ENCODE data around the gene GPR45. TPM values are rescaled to one million over a fixed set of nuclear protein-coding genes. Genes with fewer than 3 reads are reported as not detected.

GPR45 gene
- 0.21 and 0.98 TPM in 2 replicates for total RNA-seq (2014; rRNA removed; shearing (Covaris generic))
- polyA plus RNA-seq (2015; cell fraction: cytosol; rRNA removed) = 2.8 TPM in 2 replicates
- polyA plus RNA-seq (2015; cell fraction: nucleus; rRNA removed) = 0.20 and 0.64 TPM in 2 replicates

GRCh38 chr2:105241443-105241842, at the start of gene GPR45:
Gene GPR45, plus strand, starts transcription at chr2:105241743. Its CDS starts 116 bp downstream, at chr2:105241859.
- in situ Hi-C loops (cut with HindIII; ENCODE audit: low pct_unique_long_range_greater_than_20kb, low sequenced_read_pairs) = no loop called here

GRCh38 chr2:105194022-105194675, 47.4 kb upstream of the GPR45 start:
- in situ Hi-C loops (cut with HindIII; ENCODE audit: low pct_unique_long_range_greater_than_20kb, low sequenced_read_pairs) = no loop called here
- no peak for DNase-seq (ENCODE audit: low read depth, low spot score)

More at GRCh38 chr2:105241443-105241842, at the start of gene GPR45:
- DNase-seq (ENCODE audit: low read depth, low spot score) = no peak

GRCh38 chr2:105196651-105197050, 44.9 kb upstream of the GPR45 start:
- DNase-seq (ENCODE audit: low read depth, low spot score) = no peak
- in situ Hi-C loops (cut with HindIII; ENCODE audit: low pct_unique_long_range_greater_than_20kb, low sequenced_read_pairs) = no loop called here

- in situ Hi-C loops (cut with HindIII; ENCODE audit: low pct_unique_long_range_greater_than_20kb, low sequenced_read_pairs) = no loop called here
- DNase-seq (ENCODE audit: low read depth, low spot score) = no peak
Measured at GRCh38 chr2:105215586-105216192, 25.9 kb upstream of the GPR45 start.

GRCh38 chr2:105220604-105221003, 20.9 kb upstream of the GPR45 start:
- no peak for DNase-seq (ENCODE audit: low read depth, low spot score)
- in situ Hi-C loops (cut with HindIII; ENCODE audit: low pct_unique_long_range_greater_than_20kb, low sequenced_read_pairs) = no loop called here

- in situ Hi-C loops (cut with HindIII; ENCODE audit: low pct_unique_long_range_greater_than_20kb, low sequenced_read_pairs) = no loop called here
- no peak for DNase-seq (ENCODE audit: low read depth, low spot score)
Measured at GRCh38 chr2:105224444-105224843, 17.1 kb upstream of the GPR45 start.

- DNase-seq (ENCODE audit: low read depth, low spot score) = no peak
- in situ Hi-C loops (cut with HindIII; ENCODE audit: low pct_unique_long_range_greater_than_20kb, low sequenced_read_pairs) = no loop called here
Measured at GRCh38 chr2:105231232-105231619, 10.3 kb upstream of the GPR45 start.

- peak; percentile 89 for DNase-seq (ENCODE audit: low read depth, low spot score)
- in situ Hi-C loops (cut with HindIII; ENCODE audit: low pct_unique_long_range_greater_than_20kb, low sequenced_read_pairs) = no loop called here
Measured at GRCh38 chr2:105235388-105236059, 6.0 kb upstream of the GPR45 start.

- no peak for DNase-seq (ENCODE audit: low read depth, low spot score)
Measured at GRCh38 chr2:105236060-105236424, 5.5 kb upstream of the GPR45 start.

GRCh38 chr2:105237045-105237765, 4.3 kb upstream of the GPR45 start:
- in situ Hi-C loops (cut with HindIII; ENCODE audit: low pct_unique_long_range_greater_than_20kb, low sequenced_read_pairs) = no loop called here

More at GRCh38 chr2:105236060-105236424, 5.5 kb upstream of the GPR45 start:
- in situ Hi-C loops (cut with HindIII; ENCODE audit: low pct_unique_long_range_greater_than_20kb, low sequenced_read_pairs) = no loop called here

GRCh38 chr2:105238664-105239240, 2.8 kb upstream of the GPR45 start:
- in situ Hi-C loops (cut with HindIII; ENCODE audit: low pct_unique_long_range_greater_than_20kb, low sequenced_read_pairs) = no loop called here
- no peak for DNase-seq (ENCODE audit: low read depth, low spot score)

More at GRCh38 chr2:105237045-105237765, 4.3 kb upstream of the GPR45 start:
- no peak for DNase-seq (ENCODE audit: low read depth, low spot score)

GRCh38 chr2:105239924-105240323, 1.6 kb upstream of the GPR45 start:
- in situ Hi-C loops (cut with HindIII; ENCODE audit: low pct_unique_long_range_greater_than_20kb, low sequenced_read_pairs) = no loop called here
- no peak for DNase-seq (ENCODE audit: low read depth, low spot score)

- in situ Hi-C loops (cut with HindIII; ENCODE audit: low pct_unique_long_range_greater_than_20kb, low sequenced_read_pairs) = no loop called here
- DNase-seq (ENCODE audit: low read depth, low spot score) = no peak
Measured at GRCh38 chr2:105242286-105242993, 897 bp downstream of the GPR45 start.

- peak; percentile 39 for DNase-seq (ENCODE audit: low read depth, low spot score)
- in situ Hi-C loops (cut with HindIII; ENCODE audit: low pct_unique_long_range_greater_than_20kb, low sequenced_read_pairs) = no loop called here
Measured at GRCh38 chr2:105243961-105244360, 2.4 kb downstream of the GPR45 start.

- in situ Hi-C loops (cut with HindIII; ENCODE audit: low pct_unique_long_range_greater_than_20kb, low sequenced_read_pairs) = no loop called here
- no peak for DNase-seq (ENCODE audit: low read depth, low spot score)
Measured at GRCh38 chr2:105244451-105244850, 2.9 kb downstream of the GPR45 start.

- no peak for DNase-seq (ENCODE audit: low read depth, low spot score)
- in situ Hi-C loops (cut with HindIII; ENCODE audit: low pct_unique_long_range_greater_than_20kb, low sequenced_read_pairs) = no loop called here
Measured at GRCh38 chr2:105248316-105249070, 7.0 kb downstream of the GPR45 start.

Measured in SK-MEL-5 (cell line).